Neural progenitor cell (in vitro differentiated cells): ENCODE measurements around the gene CCDC178. TPM values are rescaled to one million over a fixed set of nuclear protein-coding genes. Genes with fewer than 3 reads are reported as not detected.

Experiments
- DNase-seq: peaks from one replicate; pipeline ENCODE4 v3.0.0-alpha.2; 2016; ENCODE audit warnings: low spot score
- H2AFZ ChIP-seq: fragments of 200-600 bp; sonication (generic); replicated peaks from 2 replicates; pipeline ENCODE4 v1.6.1; 2016; ENCODE audit warnings: antibody characterized with exemption
- H3F3A ChIP-seq: fragments of 200-600 bp; sonication (generic); 2 replicates; pipeline ENCODE4 v1.6.1; 2016; ENCODE audit warnings: antibody characterized with exemption, low read depth
- H3K27ac ChIP-seq: fragments of 200-600 bp; sonication (generic); 2 replicates; pipeline ENCODE4 v1.5.1; 2016; ENCODE audit warnings: mild to moderate bottlenecking
- H3K27me3 ChIP-seq: fragments of 200-600 bp; sonication (generic); 2 replicates; pipeline ENCODE4 v1.6.1; 2016; ENCODE audit warnings: mild to moderate bottlenecking, moderate library complexity
- H3K36me3 ChIP-seq: fragments of 200-600 bp; sonication (generic); 2 replicates; pipeline ENCODE4 v1.5.1; 2016
- H3K4me1 ChIP-seq: fragments of 200-600 bp; sonication (generic); 2 replicates; pipeline ENCODE4 v1.6.1; 2016; ENCODE audit warnings: mixed run types
- H3K4me2 ChIP-seq: fragments of 200-600 bp; sonication (generic); 2 replicates; pipeline ENCODE4 v1.6.1; 2016
- H3K4me3 ChIP-seq: fragments of 200-600 bp; sonication (generic); 2 replicates; pipeline ENCODE4 v1.5.1; 2016
- H3K79me2 ChIP-seq: fragments of 200-600 bp; sonication (generic); 2 replicates; pipeline ENCODE4 v1.6.1; 2016; ENCODE audit warnings: low read depth
- H3K9ac ChIP-seq: fragments of 200-600 bp; sonication (generic); 2 replicates; pipeline ENCODE4 v1.6.1; 2016
- H3K9me3 ChIP-seq: fragments of 200-600 bp; sonication (generic); 2 replicates; pipeline ENCODE4 v1.5.1; 2016; ENCODE audit warnings: low read depth
- H4K20me1 ChIP-seq: fragments of 200-600 bp; sonication (generic); 2 replicates; pipeline ENCODE4 v1.6.1; 2016; ENCODE audit warnings: low read depth
- H3K27ac Mint-ChIP-seq: 3 replicates; pipeline ENCODE4 v1.8.0; 2021; ENCODE audit warnings: mixed read lengths
- H3K27me3 Mint-ChIP-seq: 2 replicates; pipeline ENCODE4 v1.8.0; 2022; ENCODE audit warnings: low read depth, mild to moderate bottlenecking, inconsistent platforms, moderate library complexity, mixed read lengths; ENCODE audit not compliant: insufficient read depth
- H3K36me3 Mint-ChIP-seq: 3 replicates; pipeline ENCODE4 v1.8.0; 2021; ENCODE audit warnings: mixed read lengths
- H3K4me1 Mint-ChIP-seq: 3 replicates; pipeline ENCODE4 v1.8.0; 2021; ENCODE audit warnings: mixed read lengths
- H3K4me3 Mint-ChIP-seq: 3 replicates; pipeline ENCODE4 v1.8.0; 2021; ENCODE audit warnings: mild to moderate bottlenecking, moderate library complexity, mixed read lengths
- H3K9me3 Mint-ChIP-seq: 3 replicates; pipeline ENCODE4 v1.8.0; 2020; ENCODE audit warnings: mixed read lengths
- EZH2 ChIP-seq: fragments of 200-600 bp; sonication (generic); IDR thresholded peaks from 2 replicates; pipeline ENCODE4 v1.6.1; 2017; ENCODE audit warnings: antibody characterized with exemption, mild to moderate bottlenecking, moderate library complexity
- EZH2phosphoT487 ChIP-seq: fragments of 200-600 bp; sonication (generic); IDR thresholded peaks from 2 replicates; pipeline ENCODE4 v1.6.1; 2017; ENCODE audit warnings: antibody characterized with exemption
- total RNA-seq: library from RNA; depleted of rRNA; stranded (reverse); fragments of >200 nt; gene quantifications from 2 replicates; pipeline ENCODE4 v1.2.3, GENCODE V29; 2015; ENCODE audit warnings: low replicate concordance
- TF ChIP-seq, protein P1 (sequence below): fragments of 200-600 bp; sonication (generic); IDR thresholded peaks from 2 replicates; pipeline ENCODE4 v1.5.1; 2017; ENCODE audit warnings: antibody characterized with exemption, mild to moderate bottlenecking

Gene CCDC178
- total RNA-seq, 1 donor from 2014 or later = 0.51 TPM

GRCh38 chr18:32983721-32984120, 456.8 kb downstream of the CCDC178 start:
- no peak overlapping the region for H3K4me3 Mint-ChIP-seq
- Histone ChIP-seq H3K9ac (no peak overlapping the region), H2AFZ (no peak overlapping the region), H3K27me3 (no peaks in the 10 kb centered on the region), H3K4me2 (no peak overlapping the region), H3K36me3 (no peaks in the 10 kb centered on the region), H4K20me1 (no peaks in the 10 kb centered on the region), H3F3A (no peaks in the 10 kb centered on the region), H3K4me1 (peaks cover 5% of the 10 kb centered on the region), H3K9me3 (no peaks in the 10 kb centered on the region), H3K79me2 (no peaks in the 10 kb centered on the region), H3K27ac (no peak overlapping the region), H3K4me3 (no peak overlapping the region)
- no peaks in the 10 kb centered on the region for H3K36me3 Mint-ChIP-seq
- no peaks in the 10 kb centered on the region for H3K4me1 Mint-ChIP-seq
- H3K27me3 Mint-ChIP-seq = no peaks in the 10 kb centered on the region
- TF ChIP-seq, protein P1, sequence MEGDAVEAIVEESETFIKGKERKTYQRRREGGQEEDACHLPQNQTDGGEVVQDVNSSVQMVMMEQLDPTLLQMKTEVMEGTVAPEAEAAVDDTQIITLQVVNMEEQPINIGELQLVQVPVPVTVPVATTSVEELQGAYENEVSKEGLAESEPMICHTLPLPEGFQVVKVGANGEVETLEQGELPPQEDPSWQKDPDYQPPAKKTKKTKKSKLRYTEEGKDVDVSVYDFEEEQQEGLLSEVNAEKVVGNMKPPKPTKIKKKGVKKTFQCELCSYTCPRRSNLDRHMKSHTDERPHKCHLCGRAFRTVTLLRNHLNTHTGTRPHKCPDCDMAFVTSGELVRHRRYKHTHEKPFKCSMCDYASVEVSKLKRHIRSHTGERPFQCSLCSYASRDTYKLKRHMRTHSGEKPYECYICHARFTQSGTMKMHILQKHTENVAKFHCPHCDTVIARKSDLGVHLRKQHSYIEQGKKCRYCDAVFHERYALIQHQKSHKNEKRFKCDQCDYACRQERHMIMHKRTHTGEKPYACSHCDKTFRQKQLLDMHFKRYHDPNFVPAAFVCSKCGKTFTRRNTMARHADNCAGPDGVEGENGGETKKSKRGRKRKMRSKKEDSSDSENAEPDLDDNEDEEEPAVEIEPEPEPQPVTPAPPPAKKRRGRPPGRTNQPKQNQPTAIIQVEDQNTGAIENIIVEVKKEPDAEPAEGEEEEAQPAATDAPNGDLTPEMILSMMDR = no peak
- TF ChIP-seq EZH2phosphoT487 = no peak
- TF ChIP-seq EZH2 = no peak
- peaks cover 2% of the 10 kb centered on the region for H3K9me3 Mint-ChIP-seq
- DNase-seq = no peak
- no peak overlapping the region for H3K27ac Mint-ChIP-seq

- Histone ChIP-seq H3K27me3 (no peaks in the 10 kb centered on the region), H3K4me2 (no peak overlapping the region), H3K9ac (no peak overlapping the region), H3F3A (no peaks in the 10 kb centered on the region), H2AFZ (no peak overlapping the region), H3K4me1 (peaks cover 5% of the 10 kb centered on the region), H3K79me2 (no peaks in the 10 kb centered on the region), H3K4me3 (no peak overlapping the region), H3K36me3 (no peaks in the 10 kb centered on the region), H3K27ac (no peak overlapping the region), H3K9me3 (no peaks in the 10 kb centered on the region), H4K20me1 (no peaks in the 10 kb centered on the region)
- TF ChIP-seq EZH2 (no peak), EZH2phosphoT487 (no peak)
- TF ChIP-seq, protein P1 = no peak
- Mint-ChIP-seq H3K27me3 (no peaks in the 10 kb centered on the region), H3K27ac (no peak overlapping the region), H3K36me3 (no peaks in the 10 kb centered on the region), H3K4me3 (no peak overlapping the region), H3K9me3 (peaks cover 5% of the 10 kb centered on the region), H3K4me1 (peaks cover 9% of the 10 kb centered on the region)
- DNase-seq = no peak
Measured at GRCh38 chr18:32980896-32981295, 459.6 kb downstream of the CCDC178 start.

GRCh38 chr18:32975501-32975900, 465.0 kb downstream of the CCDC178 start:
- Histone ChIP-seq H2AFZ (no peak overlapping the region), H3K4me1 (peaks cover 8% of the 10 kb centered on the region), H3K9me3 (no peaks in the 10 kb centered on the region), H3K27ac (no peak overlapping the region), H4K20me1 (no peaks in the 10 kb centered on the region), H3K4me2 (no peak overlapping the region), H3K9ac (no peak overlapping the region), H3K79me2 (no peaks in the 10 kb centered on the region), H3K36me3 (no peaks in the 10 kb centered on the region), H3K27me3 (no peaks in the 10 kb centered on the region), H3K4me3 (no peak overlapping the region), H3F3A (no peaks in the 10 kb centered on the region)
- no peaks in the 10 kb centered on the region for H3K27me3 Mint-ChIP-seq
- TF ChIP-seq, protein P1 = no peak
- TF ChIP-seq EZH2 (no peak), EZH2phosphoT487 (no peak)
- peaks cover 6% of the 10 kb centered on the region for H3K36me3 Mint-ChIP-seq
- no peak overlapping the region for H3K27ac Mint-ChIP-seq
- H3K4me1 Mint-ChIP-seq = peaks cover 29% of the 10 kb centered on the region
- no peak for DNase-seq
- H3K4me3 Mint-ChIP-seq = no peak overlapping the region
- peaks cover 11% of the 10 kb centered on the region for H3K9me3 Mint-ChIP-seq

- Histone ChIP-seq H4K20me1 (no peaks in the 10 kb centered on the region), H3F3A (no peaks in the 10 kb centered on the region), H3K9me3 (no peaks in the 10 kb centered on the region), H2AFZ (peak overlapping the region; percentile 61), H3K4me2 (peak overlapping the region; percentile 13), H3K27me3 (no peaks in the 10 kb centered on the region), H3K36me3 (no peaks in the 10 kb centered on the region), H3K9ac (no peak overlapping the region), H3K4me3 (no peak overlapping the region), H3K79me2 (no peaks in the 10 kb centered on the region), H3K4me1 (peaks cover 8% of the 10 kb centered on the region), H3K27ac (no peak overlapping the region)
- H3K9me3 Mint-ChIP-seq = peaks cover 11% of the 10 kb centered on the region
- peaks cover 29% of the 10 kb centered on the region for H3K4me1 Mint-ChIP-seq
- H3K36me3 Mint-ChIP-seq = peaks cover 6% of the 10 kb centered on the region
- TF ChIP-seq, protein P1 = no peak
- TF ChIP-seq EZH2phosphoT487 = no peak
- TF ChIP-seq EZH2 = no peak
- no peaks in the 10 kb centered on the region for H3K27me3 Mint-ChIP-seq
- peak overlapping the region; percentile 10 for H3K27ac Mint-ChIP-seq
- no peak for DNase-seq
- H3K4me3 Mint-ChIP-seq = no peak overlapping the region
Measured at GRCh38 chr18:32975163-32975436, 465.4 kb downstream of the CCDC178 start.
